Uterus (tissue), 2 donors: Measurements from ENCODE around the gene TTC29.

Experiments used
- POLR2A ChIP-seq, 2 donors: fragments of 450-650 bp; IDR thresholded peaks; one replicate each; pipeline ENCODE4 v1.6.1; 2016; ENCODE audit warnings: antibody characterized with exemption in 2 of 2, mild to moderate bottlenecking in 1 of 2, moderate library complexity in 1 of 2
- TF ChIP-seq, protein P1 (sequence below), 4 experiments: fragments of 200-600 bp in 2 of 4; fragments of 450-650 bp in 2 of 4; sonication (generic) in 2 of 4; IDR thresholded peaks; one replicate each; pipeline ENCODE4 v1.5.1; 2016 to 2019; ENCODE audit warnings: antibody characterized with exemption in 4 of 4, mild to moderate bottlenecking in 2 of 4, moderate library complexity in 1 of 4

- TF ChIP-seq, protein P1, sequence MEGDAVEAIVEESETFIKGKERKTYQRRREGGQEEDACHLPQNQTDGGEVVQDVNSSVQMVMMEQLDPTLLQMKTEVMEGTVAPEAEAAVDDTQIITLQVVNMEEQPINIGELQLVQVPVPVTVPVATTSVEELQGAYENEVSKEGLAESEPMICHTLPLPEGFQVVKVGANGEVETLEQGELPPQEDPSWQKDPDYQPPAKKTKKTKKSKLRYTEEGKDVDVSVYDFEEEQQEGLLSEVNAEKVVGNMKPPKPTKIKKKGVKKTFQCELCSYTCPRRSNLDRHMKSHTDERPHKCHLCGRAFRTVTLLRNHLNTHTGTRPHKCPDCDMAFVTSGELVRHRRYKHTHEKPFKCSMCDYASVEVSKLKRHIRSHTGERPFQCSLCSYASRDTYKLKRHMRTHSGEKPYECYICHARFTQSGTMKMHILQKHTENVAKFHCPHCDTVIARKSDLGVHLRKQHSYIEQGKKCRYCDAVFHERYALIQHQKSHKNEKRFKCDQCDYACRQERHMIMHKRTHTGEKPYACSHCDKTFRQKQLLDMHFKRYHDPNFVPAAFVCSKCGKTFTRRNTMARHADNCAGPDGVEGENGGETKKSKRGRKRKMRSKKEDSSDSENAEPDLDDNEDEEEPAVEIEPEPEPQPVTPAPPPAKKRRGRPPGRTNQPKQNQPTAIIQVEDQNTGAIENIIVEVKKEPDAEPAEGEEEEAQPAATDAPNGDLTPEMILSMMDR (IDR thresholded peaks at IDR 0.05): no peak
- no peak for TF ChIP-seq POLR2A (IDR thresholded peaks at IDR 0.05)
Observed at GRCh38 chr4:146900295-146900694, 45.4 kb downstream of the TTC29 start.
